Measurements from ENCODE around the gene RTN4RL1. TPM values are rescaled to one million over a fixed set of nuclear protein-coding genes. Genes with fewer than 3 reads are reported as not detected.
A peak's percentile ranks its signal among the peaks of the same experiment; 100 is the strongest.

RTN4RL1 gene
- total RNA-seq, 1 experiment from 2014 or later: 7.0 TPM

DNA sequence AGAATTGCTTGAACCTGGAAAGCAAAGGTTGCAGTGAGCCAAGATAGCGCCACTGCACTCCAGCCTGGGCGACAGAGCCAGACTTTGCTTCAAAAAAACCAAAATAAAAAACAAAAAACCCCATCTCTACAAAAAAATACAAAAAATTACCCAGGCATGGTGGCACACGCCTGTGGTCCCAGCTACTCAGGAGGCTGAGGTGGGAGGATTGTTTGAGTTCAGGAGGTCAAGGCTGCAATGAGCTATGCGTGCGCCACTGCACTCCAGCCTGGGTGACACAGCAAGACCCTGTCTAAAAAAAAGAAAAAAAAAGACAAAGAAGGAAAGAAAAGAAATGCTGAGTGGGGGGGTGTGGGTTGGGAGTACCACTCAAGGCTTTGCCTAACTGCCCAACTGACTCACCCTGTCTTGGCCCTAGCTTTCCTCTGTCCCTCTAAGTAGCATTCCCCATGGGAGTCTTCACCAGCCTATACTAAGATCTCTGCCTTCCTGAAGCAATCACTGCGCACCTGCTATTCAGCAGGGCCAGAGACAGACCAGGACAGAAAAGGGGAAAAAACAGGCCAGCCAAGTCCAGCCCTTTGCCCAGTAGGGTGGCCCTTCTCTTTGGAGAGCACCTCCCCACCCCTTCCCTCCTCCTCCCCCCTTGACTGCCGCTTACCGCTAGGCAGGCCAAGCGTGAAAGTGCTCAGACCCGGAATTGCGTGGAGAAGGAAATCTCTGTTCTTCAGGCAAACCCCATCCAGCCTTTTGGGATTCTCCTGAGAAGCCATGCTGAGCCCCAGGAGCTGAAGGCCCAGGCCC lies 45.8 kb downstream of the RTN4RL1 start:
- peak; percentile 60 for DNase-seq
- no peak overlapping the region for H3K4me3 ChIP-seq (ENCODE audit: insufficient read depth, low read depth, low read length)
- H3K27me3 ChIP-seq (ENCODE audit: control insufficient read depth, insufficient read depth, low read length): no peaks in the 10 kb centered on the region; the same call in 1 of the 2 replicates
- no peaks in the 10 kb centered on the region for H3K36me3 ChIP-seq (replicated peaks; ENCODE audit: control insufficient read depth, insufficient read depth, low read length)

GRCh38 chr17:1978396-1978949 lies 46.7 kb downstream of the RTN4RL1 start:
- no peak overlapping the region for H3K4me3 ChIP-seq (ENCODE audit: insufficient read depth, low read depth, low read length)
- DNase-seq: no peak
- no peaks in the 10 kb centered on the region for H3K36me3 ChIP-seq (replicated peaks; ENCODE audit: control insufficient read depth, insufficient read depth, low read length)
- no peaks in the 10 kb centered on the region; the same call in 1 of the 2 replicates for H3K27me3 ChIP-seq (ENCODE audit: control insufficient read depth, insufficient read depth, low read length)

DNA sequence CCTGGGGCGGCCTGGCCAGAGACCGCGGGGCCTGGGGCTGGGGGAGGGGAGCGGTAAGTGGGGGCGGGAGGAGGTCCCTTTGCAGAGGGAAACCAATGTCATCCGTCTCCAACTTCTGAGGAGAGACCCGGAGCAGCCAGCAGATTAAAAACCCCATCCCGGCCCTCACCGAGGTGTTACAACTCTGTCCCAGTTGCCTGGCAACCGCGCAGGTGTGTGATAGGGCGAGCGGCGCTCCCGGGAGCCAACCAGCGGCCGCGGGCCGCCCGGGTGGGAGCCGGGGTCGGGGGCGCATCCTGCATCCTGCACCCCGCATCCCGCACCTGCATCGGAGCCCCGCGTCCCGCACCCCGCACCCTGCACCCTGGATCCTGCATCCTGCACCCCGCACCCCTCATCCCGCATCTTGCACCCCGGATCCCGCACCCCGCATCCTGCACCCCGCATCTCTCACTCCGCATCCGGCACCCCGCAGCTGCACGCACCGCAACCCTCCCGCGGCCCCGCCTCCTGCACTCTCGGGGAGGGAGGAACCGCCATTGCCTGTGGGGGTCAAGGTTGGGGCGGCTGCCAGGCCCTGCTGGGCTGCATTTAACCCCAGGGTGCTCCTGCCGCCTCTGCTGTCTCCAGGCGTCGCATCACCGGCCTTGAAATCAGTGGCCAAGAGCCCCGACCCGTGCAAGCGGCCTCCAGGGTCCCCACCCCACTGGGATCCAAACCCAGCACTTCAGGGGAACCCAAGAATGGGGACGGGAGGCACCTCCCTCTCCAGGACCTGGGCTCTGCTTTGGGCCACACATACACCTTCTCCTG lies 47.3 kb downstream of the RTN4RL1 start:
- DNase-seq: peak; percentile 96
- H3K27me3 ChIP-seq (ENCODE audit: control insufficient read depth, insufficient read depth, low read length): no peaks in the 10 kb centered on the region; the same call in 1 of the 2 replicates
- H3K36me3 ChIP-seq (replicated peaks; ENCODE audit: control insufficient read depth, insufficient read depth, low read length): no peaks in the 10 kb centered on the region
- H3K4me3 ChIP-seq (ENCODE audit: insufficient read depth, low read depth, low read length): no peak overlapping the region

DNA sequence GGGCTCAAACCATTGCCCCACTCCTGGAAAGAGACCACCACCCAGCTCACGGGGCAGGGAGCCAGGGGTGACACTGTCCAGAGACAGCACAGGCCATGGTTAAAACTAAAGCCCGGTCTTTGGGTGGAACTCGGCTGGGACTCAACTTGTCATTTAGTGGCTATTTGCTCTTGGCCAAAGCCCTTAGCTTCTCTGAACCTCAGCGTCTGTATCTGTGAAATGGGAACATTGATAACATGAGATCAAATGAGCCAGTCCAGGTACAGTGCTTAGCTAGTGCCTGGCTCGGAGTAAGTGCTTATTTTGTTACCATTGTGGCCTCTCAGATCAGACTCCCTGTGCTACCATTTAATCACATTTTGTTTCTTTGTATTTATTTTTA lies 48.5 kb downstream of the RTN4RL1 start:
- H3K27me3 ChIP-seq (ENCODE audit: control insufficient read depth, insufficient read depth, low read length): no peaks in the 10 kb centered on the region; the same call in 1 of the 2 replicates
- H3K36me3 ChIP-seq (replicated peaks; ENCODE audit: control insufficient read depth, insufficient read depth, low read length): no peaks in the 10 kb centered on the region
- no peak for DNase-seq
- H3K4me3 ChIP-seq (ENCODE audit: insufficient read depth, low read depth, low read length): no peak overlapping the region

DNA sequence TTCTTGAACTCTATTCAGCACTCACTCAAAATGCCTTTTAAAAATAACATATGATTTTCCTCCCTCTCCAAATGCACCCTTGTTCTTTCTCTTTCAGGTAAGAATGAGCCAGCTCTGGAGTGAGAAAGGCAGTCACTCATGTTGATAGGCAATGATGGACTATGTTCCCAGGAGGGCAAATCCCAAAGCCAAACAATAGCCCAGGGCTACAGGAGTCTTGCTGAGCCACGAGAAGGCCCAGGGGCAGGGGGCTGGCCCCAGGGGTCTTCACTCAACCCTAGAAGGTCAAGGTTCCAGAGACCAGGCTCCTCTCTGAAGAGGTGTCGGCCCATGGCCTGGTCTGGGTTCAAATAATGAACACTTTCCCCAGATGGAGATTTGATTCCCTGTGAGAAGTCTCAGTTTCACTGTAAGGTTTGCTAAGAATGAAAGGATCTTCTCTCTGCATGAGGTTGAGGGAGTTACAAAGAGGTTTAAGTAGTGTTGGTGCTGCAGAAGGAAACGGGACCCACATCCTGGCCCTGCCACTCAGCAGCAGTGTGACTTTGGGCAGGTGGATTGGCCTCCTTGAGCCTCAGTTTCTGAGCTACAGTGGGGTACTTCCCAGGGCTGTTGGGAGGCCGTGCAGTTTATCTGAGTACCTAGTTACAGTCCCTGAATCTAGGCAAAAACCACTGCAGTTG lies 49.0 kb downstream of the RTN4RL1 start:
- H3K27me3 ChIP-seq (ENCODE audit: control insufficient read depth, insufficient read depth, low read length): no peaks in the 10 kb centered on the region; the same call in 1 of the 2 replicates
- DNase-seq: no peak
- no peaks in the 10 kb centered on the region for H3K36me3 ChIP-seq (replicated peaks; ENCODE audit: control insufficient read depth, insufficient read depth, low read length)
- H3K4me3 ChIP-seq (ENCODE audit: insufficient read depth, low read depth, low read length): no peak overlapping the region

DNA sequence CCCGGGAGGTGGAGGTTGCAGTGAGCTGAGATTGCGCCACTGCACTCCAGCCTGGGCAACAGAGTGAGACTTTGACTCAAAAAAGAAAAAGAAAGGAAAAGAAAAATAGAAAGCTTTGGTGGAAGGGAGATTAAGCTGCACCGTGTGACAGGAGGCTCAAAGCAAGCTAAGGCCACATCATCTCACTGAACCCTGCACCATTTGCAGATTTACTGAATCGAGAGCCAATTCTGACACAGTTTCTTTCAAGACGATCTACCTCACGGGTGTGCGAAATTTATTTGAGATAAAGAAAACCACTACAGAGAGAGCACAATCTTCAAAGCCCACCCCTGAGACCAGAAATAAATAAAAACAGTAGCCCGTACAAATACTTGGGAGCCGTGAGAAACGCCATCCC lies 49.6 kb downstream of the RTN4RL1 start:
- Histone ChIP-seq H3K36me3 (replicated peaks; ENCODE audit: control insufficient read depth, insufficient read depth, low read length) (no peaks in the 10 kb centered on the region), H3K27me3 (ENCODE audit: control insufficient read depth, insufficient read depth, low read length) (no peaks in the 10 kb centered on the region; the same call in 1 of the 2 replicates), H3K4me3 (ENCODE audit: insufficient read depth, low read depth, low read length) (no peak overlapping the region)
- no peak for DNase-seq

GRCh38 chr17:1972487-1973160 lies 52.5 kb downstream of the RTN4RL1 start:
- Histone ChIP-seq H3K4me3 (ENCODE audit: insufficient read depth, low read depth, low read length) (no peak overlapping the region), H3K27me3 (ENCODE audit: control insufficient read depth, insufficient read depth, low read length) (no peaks in the 10 kb centered on the region), H3K36me3 (replicated peaks; ENCODE audit: control insufficient read depth, insufficient read depth, low read length) (no peaks in the 10 kb centered on the region)
- DNase-seq: peak; percentile 50

GRCh38 chr17:1970843-1971384 lies 54.2 kb downstream of the RTN4RL1 start:
- Histone ChIP-seq H3K36me3 (replicated peaks; ENCODE audit: control insufficient read depth, insufficient read depth, low read length) (no peaks in the 10 kb centered on the region), H3K27me3 (ENCODE audit: control insufficient read depth, insufficient read depth, low read length) (no peaks in the 10 kb centered on the region), H3K4me3 (ENCODE audit: insufficient read depth, low read depth, low read length) (no peak overlapping the region)
- no peak for DNase-seq

- H3K4me3 ChIP-seq (ENCODE audit: insufficient read depth, low read depth, low read length): no peak overlapping the region
- no peaks in the 10 kb centered on the region for H3K27me3 ChIP-seq (ENCODE audit: control insufficient read depth, insufficient read depth, low read length)
- DNase-seq: no peak
- no peaks in the 10 kb centered on the region for H3K36me3 ChIP-seq (replicated peaks; ENCODE audit: control insufficient read depth, insufficient read depth, low read length)
Measured at GRCh38 chr17:1969712-1970111, 55.4 kb downstream of the RTN4RL1 start.

GRCh38 chr17:1967213-1967612 lies 57.9 kb downstream of the RTN4RL1 start:
- DNase-seq: peak; percentile 90
- Histone ChIP-seq H3K36me3 (replicated peaks; ENCODE audit: control insufficient read depth, insufficient read depth, low read length) (no peaks in the 10 kb centered on the region), H3K27me3 (ENCODE audit: control insufficient read depth, insufficient read depth, low read length) (no peaks in the 10 kb centered on the region), H3K4me3 (ENCODE audit: insufficient read depth, low read depth, low read length) (no peak overlapping the region)

DNA sequence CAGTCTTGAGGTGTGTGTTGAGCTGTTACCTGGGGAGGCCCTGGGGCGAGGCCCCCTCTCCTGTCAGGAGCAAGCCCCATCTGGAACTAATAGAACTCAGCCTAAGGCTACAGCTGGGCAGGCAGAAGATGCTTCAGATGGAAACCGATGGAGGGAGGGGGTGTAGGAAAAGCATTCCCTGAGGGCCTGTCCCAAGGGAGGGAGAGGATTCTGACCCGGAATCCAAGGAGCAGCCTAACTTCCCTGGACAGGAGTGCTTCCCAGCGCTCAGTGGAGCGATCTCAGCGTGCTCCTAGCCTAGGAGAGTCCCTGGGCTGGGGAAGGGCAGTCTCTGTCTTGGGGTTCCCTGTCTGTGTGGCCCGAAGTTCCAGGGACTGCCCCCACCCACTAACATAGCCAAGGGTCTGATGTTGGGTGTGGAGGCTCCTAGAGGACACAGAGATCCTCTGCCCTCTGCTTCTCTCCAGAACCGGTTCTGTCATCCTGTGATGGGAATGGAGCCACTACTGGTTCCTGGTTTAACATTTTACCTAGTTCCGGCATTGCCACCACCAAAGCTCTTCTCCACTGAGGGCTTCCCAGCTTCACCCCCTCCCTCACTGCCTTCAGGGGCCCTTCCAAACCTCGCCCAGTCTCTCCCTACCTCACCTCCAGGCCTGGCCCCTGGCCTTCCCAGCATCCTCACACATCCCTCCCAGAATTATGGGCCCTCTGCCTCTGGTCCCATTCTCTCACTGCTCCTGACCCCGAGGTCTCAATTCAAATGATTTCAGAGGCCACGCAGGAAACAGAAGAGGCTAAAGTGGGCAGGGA lies 58.7 kb downstream of the RTN4RL1 start:
- DNase-seq: peak; percentile 52
- no peaks in the 10 kb centered on the region for H3K36me3 ChIP-seq (replicated peaks; ENCODE audit: control insufficient read depth, insufficient read depth, low read length)
- H3K27me3 ChIP-seq (ENCODE audit: control insufficient read depth, insufficient read depth, low read length): no peaks in the 10 kb centered on the region
- no peak overlapping the region for H3K4me3 ChIP-seq (ENCODE audit: insufficient read depth, low read depth, low read length)

- Histone ChIP-seq H3K27me3 (ENCODE audit: control insufficient read depth, insufficient read depth, low read length) (no peaks in the 10 kb centered on the region), H3K4me3 (ENCODE audit: insufficient read depth, low read depth, low read length) (no peak overlapping the region), H3K36me3 (replicated peaks; ENCODE audit: control insufficient read depth, insufficient read depth, low read length) (no peaks in the 10 kb centered on the region)
- peak; percentile 45 for DNase-seq
Measured at GRCh38 chr17:1965556-1966273, 59.4 kb downstream of the RTN4RL1 start.

- Histone ChIP-seq H3K36me3 (replicated peaks; ENCODE audit: control insufficient read depth, insufficient read depth, low read length) (no peaks in the 10 kb centered on the region), H3K4me3 (ENCODE audit: insufficient read depth, low read depth, low read length) (no peak overlapping the region), H3K27me3 (ENCODE audit: control insufficient read depth, insufficient read depth, low read length) (no peaks in the 10 kb centered on the region)
- peak; percentile 47 for DNase-seq
Measured at GRCh38 chr17:1963250-1963649, 61.9 kb downstream of the RTN4RL1 start.
